ENCODE data around the gene INPP5D. TPM values are rescaled to one million over a fixed set of nuclear protein-coding genes. Genes with fewer than 3 reads are reported as not detected.

The INPP5D gene
- total and polyA plus RNA-seq, 3 donors from 2014 or later = 5.7 to 12.7 (median 11.2) TPM

GRCh38 chr2:233084488-233084887 lies 24.3 kb downstream of the INPP5D start:
- Histone ChIP-seq H3K9me3 (no peaks in the 10 kb centered on the region), H3K4me3 (no peak overlapping the region), H3K27ac (peak overlapping the region in 1 of 2 donors; percentile 48), H3K27me3 (no peaks in the 10 kb centered on the region), H3K4me1 (no peaks in the 10 kb centered on the region), H3K36me3 (ENCODE audit: low read depth, missing control alignments) (no peaks in the 10 kb centered on the region)
- WGBS, 2 donors = 70 to 87% methylated on average over 13 of the region's 13 CpGs
- intact Hi-C loops (cut with DNase I; ENCODE audit: low total_unique reads) = no loop called here
- peak; percentile 46 for DNase-seq
- TF ChIP-seq POLR2A (IDR thresholded peaks at IDR 0.05) = no peak
- no peak for TF ChIP-seq CTCF (IDR thresholded peaks at IDR 0.05)

GRCh38 chr2:233085037-233085838 lies 25.1 kb downstream of the INPP5D start:
- Histone ChIP-seq H3K27ac (peak overlapping the region in 1 of 2 donors; percentile 45), H3K36me3 (ENCODE audit: low read depth, missing control alignments) (no peaks in the 10 kb centered on the region), H3K4me3 (no peak overlapping the region), H3K4me1 (no peaks in the 10 kb centered on the region), H3K27me3 (no peaks in the 10 kb centered on the region), H3K9me3 (no peaks in the 10 kb centered on the region)
- no peak for DNase-seq
- WGBS, 2 donors = 81 to 83% methylated on average over 13 of the region's 13 CpGs
- intact Hi-C loops (cut with DNase I; ENCODE audit: low total_unique reads) = no loop called here
- TF ChIP-seq POLR2A (IDR thresholded peaks at IDR 0.05) (no peak), CTCF (IDR thresholded peaks at IDR 0.05) (no peak)

- no peak for TF ChIP-seq POLR2A (IDR thresholded peaks at IDR 0.05)
- no peak for TF ChIP-seq CTCF (IDR thresholded peaks at IDR 0.05)
- DNase-seq = no peak
- intact Hi-C loops (cut with DNase I; ENCODE audit: low total_unique reads) = no loop called here
These were observed 25.7 kb downstream of the INPP5D start for GRCh38 chr2:233085839-233086150.

GRCh38 chr2:233087713-233088112 lies 27.6 kb downstream of the INPP5D start:
- Histone ChIP-seq H3K4me3 (no peak overlapping the region), H3K9me3 (no peaks in the 10 kb centered on the region), H3K27ac (no peak overlapping the region), H3K36me3 (ENCODE audit: low read depth, missing control alignments) (no peaks in the 10 kb centered on the region), H3K27me3 (no peaks in the 10 kb centered on the region), H3K4me1 (no peaks in the 10 kb centered on the region)
- TF ChIP-seq POLR2A (IDR thresholded peaks at IDR 0.05) (no peak), CTCF (IDR thresholded peaks at IDR 0.05) (no peak)
- no peak for DNase-seq
- intact Hi-C loops (cut with DNase I; ENCODE audit: low total_unique reads) = no loop called here
- WGBS, 2 donors = 81 to 87% methylated on average over 7 of the region's 7 CpGs

More at GRCh38 chr2:233085839-233086150, 25.7 kb downstream of the INPP5D start:
- peak overlapping the region in 1 of 2 donors; percentile 45 for H3K27ac ChIP-seq
- WGBS, 2 donors = 85 to 86% methylated on average over 2 of the region's 2 CpGs
- H3K4me3 ChIP-seq = no peak overlapping the region
- H3K4me1 ChIP-seq = no peaks in the 10 kb centered on the region
- H3K27me3 ChIP-seq = no peaks in the 10 kb centered on the region
- no peaks in the 10 kb centered on the region for H3K9me3 ChIP-seq
- H3K36me3 ChIP-seq (ENCODE audit: low read depth, missing control alignments) = no peaks in the 10 kb centered on the region

GRCh38 chr2:233088972-233089345 lies 28.8 kb downstream of the INPP5D start:
- Histone ChIP-seq H3K4me3 (no peak overlapping the region), H3K27ac (no peak overlapping the region), H3K36me3 (ENCODE audit: low read depth, missing control alignments) (no peaks in the 10 kb centered on the region), H3K9me3 (no peaks in the 10 kb centered on the region), H3K27me3 (no peaks in the 10 kb centered on the region), H3K4me1 (no peaks in the 10 kb centered on the region)
- whole genome bisulfite sequencing, 2 donors = 87 to 89% methylated on average over 8 of the region's 8 CpGs
- DNase-seq = no peak
- TF ChIP-seq POLR2A (IDR thresholded peaks at IDR 0.05) = no peak
- intact Hi-C loops (cut with DNase I; ENCODE audit: low total_unique reads) = no loop called here

Data from testis (tissue), 3 donors.